ENCODE measurements around the gene KRT17. TPM values are rescaled to one million over a fixed set of nuclear protein-coding genes. Genes with fewer than 3 reads are reported as not detected.
A peak's percentile ranks its signal among the peaks of the same experiment; 100 is the strongest.
"Not testable (repeated sequence)": the region's sequence is repeated elsewhere in the genome, so short reads cannot be mapped to it uniquely, and the experiment has no call there.

The KRT17 gene
- total and polyA plus RNA-seq, 8 donors = 0.42 to 28.4 (median 2.0) TPM

- Histone ChIP-seq H3K27ac (no peak within 1 kb of the TSS), H3K4me3 (no peak within 1 kb of the TSS), H3K36me3 (no peaks in the 10 kb centered on the region), H3K4me1 (no peaks in the 10 kb centered on the region), H3K9me3 (no peaks in the 10 kb centered on the region), H3K27me3 (no peaks in the 10 kb centered on the region)
- TF ChIP-seq CTCF (IDR thresholded peaks at IDR 0.05) = no peak
- intact Hi-C loops (cut with DNase I) = no loop called here
- ATAC-seq = no peak
- DNase-seq = no peak
- 66 to 71% methylated on average over 13 to 15 of the region's 15 CpGs for WGBS, 2 donors
- no peak for FAIRE-seq
Observed at GRCh38 chr17:41586863-41587495, 37.4 kb downstream of the KRT17 start, which contains the start of gene KRT14. KRT14 (minus strand) TSS chr17:41586895; CDS start chr17:41586834, 61 bp downstream.

DNA sequence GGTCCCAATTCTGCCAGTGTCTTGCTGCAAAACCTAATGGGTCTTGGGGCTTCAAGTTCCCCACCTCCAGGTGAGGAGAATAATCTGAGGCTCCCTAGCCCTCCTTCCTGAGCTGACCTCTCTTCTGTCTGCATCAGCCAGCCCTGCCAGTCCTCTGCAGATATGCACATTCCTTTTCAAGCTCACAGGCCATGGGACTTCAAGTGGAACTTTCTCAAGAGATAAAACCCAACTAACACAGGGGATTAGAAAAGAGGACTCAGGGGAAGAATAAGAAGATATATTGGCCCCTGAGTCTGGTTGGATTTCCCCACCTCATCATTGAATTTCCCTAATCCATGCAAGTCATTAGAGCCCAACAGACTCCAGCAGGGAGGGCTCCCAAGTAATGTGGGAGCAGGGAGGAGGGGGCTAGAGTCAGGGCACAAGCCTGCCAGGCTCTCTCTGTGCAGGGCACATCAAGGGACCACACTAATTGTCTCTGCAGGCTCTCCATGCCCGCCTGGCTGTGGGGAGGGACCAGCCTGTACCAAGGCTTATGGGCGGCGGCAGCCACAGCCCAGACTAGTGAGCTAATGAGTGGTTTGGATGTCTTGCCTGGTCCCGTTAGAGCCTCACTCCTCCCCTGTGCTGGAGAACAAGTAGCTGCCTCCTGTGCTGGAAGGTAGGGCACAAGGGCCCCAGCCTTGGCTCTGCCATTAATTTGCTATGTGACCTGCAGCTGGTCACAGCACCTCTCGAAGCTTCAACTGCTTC, 38.9 kb downstream of the KRT17 start:
- Histone ChIP-seq H3K27me3 (no peaks in the 10 kb centered on the region), H3K9me3 (no peaks in the 10 kb centered on the region), H3K36me3 (no peaks in the 10 kb centered on the region), H3K27ac (no peak overlapping the region), H3K4me3 (no peak overlapping the region), H3K4me1 (no peaks in the 10 kb centered on the region)
- intact Hi-C loops (cut with DNase I) = no loop called here
- DNase-seq (no peak), ATAC-seq (no peak), FAIRE-seq (no peak)
- no peak for TF ChIP-seq CTCF (IDR thresholded peaks at IDR 0.05)
- 78 to 82% methylated on average over 5 of the region's 5 CpGs for WGBS, 2 donors

- H3K9me3 ChIP-seq; FAIRE-seq; H3K27me3 ChIP-seq; H3K4me1 ChIP-seq; H3K36me3 ChIP-seq; H3K27ac ChIP-seq; H3K4me3 ChIP-seq; intact Hi-C loops (cut with DNase I); ATAC-seq; DNase-seq: not testable (repeated sequence)
- 67 to 68% methylated on average over 8 of the region's 8 CpGs for WGBS, 2 donors
Observed at GRCh38 chr17:41584331-41584927, 39.9 kb downstream of the KRT17 start.

GRCh38 chr17:41583137-41584127, 40.9 kb downstream of the KRT17 start:
- H3K4me3 ChIP-seq = no peak overlapping the region
- H3K36me3 ChIP-seq = no peaks in the 10 kb centered on the region
- DNase-seq (peak in 4 of 6 donors; percentile 30 to 70 (median 55)), ATAC-seq (no peak), FAIRE-seq (no peak)
- no peaks in the 10 kb centered on the region for H3K9me3 ChIP-seq
- no peak for TF ChIP-seq CTCF (IDR thresholded peaks at IDR 0.05)
- WGBS, 2 donors = 55 to 59% methylated on average over 33 of the region's 33 CpGs
- H3K27ac ChIP-seq = no peak overlapping the region
- H3K27me3 ChIP-seq = no peaks in the 10 kb centered on the region
- intact Hi-C loops (cut with DNase I) = no loop called here
- H3K4me1 ChIP-seq = no peaks in the 10 kb centered on the region

- DNase-seq; H3K4me3 ChIP-seq; H3K36me3 ChIP-seq; H3K9me3 ChIP-seq; H3K27me3 ChIP-seq; FAIRE-seq; H3K27ac ChIP-seq; ATAC-seq; intact Hi-C loops (cut with DNase I); H3K4me1 ChIP-seq: not testable (repeated sequence)
- 66 to 77% methylated on average over 13 of the region's 13 CpGs for WGBS, 2 donors
Observed at GRCh38 chr17:41582061-41582968, 42.1 kb downstream of the KRT17 start.
